Stimulated activated CD8-positive, alpha-beta memory T cell treated with anti-CD3 and anti-CD28 coated beads, Interleukin-4, amount 100 ng/mL, for 4 hours (primary cell): ENCODE data around the gene TOMM34.

Experiments used
- DNase-seq, 2 donors: peaks; one replicate each; pipeline ENCODE4 v3.0.0-alpha.2; 2020; ENCODE audit warnings: low read depth in 2 of 2, low spot score in 1 of 2

The TOMM34 gene

DNA sequence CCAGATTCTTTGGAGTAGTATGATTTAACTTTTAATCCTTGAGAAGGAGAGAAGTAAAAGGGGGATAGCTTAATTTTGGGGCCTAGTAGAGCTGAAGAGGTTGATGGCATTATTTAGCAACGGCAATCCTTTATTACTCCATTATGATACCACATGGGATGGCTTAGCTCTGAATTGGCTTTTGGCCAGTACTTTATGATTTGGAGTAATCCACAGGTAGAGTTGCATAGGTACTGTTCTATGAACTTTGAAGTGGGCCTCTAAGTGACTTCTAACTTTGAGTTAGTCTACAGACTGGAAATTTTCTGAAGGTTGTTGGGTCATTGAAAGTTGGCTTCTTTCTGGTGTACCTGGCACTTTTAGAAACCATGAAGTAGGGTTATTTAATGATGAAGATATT is 63.1 kb downstream of the TOMM34 start:
- no peak for DNase-seq

DNA sequence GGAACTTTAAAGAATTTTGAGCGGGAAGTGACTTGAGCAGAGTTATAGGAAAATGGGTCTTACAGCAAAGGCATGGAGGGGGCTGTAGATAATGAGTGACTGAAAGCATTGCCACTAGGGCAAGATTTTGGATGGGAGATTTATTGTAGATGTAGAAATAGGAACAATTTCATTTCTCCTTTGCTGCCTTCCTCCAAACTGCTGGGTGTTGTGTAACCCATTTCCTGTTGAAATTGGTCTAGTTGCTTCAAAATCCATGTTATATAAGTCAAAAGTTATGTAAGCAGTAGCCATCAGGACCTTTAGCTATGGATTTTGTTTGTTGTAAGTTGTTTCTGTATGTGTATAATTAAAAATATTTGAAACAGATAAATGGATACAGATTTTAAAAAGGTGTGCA is 63.6 kb downstream of the TOMM34 start:
- no peak for DNase-seq

DNA sequence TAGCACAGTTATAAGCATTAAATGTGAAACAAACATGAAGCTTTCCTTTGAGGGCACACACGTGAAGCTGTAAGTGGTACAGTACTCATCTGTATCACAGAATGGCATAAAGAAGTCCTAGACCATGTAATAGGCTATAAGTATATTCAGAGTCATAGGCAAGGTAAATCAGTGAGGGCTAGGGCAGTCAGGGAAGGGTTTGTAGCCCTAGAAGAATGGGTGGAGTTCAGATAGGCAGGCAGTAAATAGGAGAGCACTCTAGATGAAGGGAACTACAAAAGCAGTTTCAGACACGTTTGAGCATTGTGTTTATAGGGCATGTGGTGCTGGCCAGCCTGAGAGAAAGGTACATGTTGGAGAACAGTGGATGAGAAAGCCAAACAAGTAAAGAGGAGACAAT is 65.2 kb downstream of the TOMM34 start:
- no peak for DNase-seq
